CD4-positive, CD25-positive, alpha-beta regulatory T cell (primary cell): Measurements from ENCODE around the gene VWA1. TPM values are rescaled to one million over a fixed set of nuclear protein-coding genes. Genes with fewer than 3 reads are reported as not detected.
"Not testable (repeated sequence)": the region's sequence is repeated elsewhere in the genome, so short reads cannot be mapped to it uniquely, and the experiment has no call there.

Experiments
- ATAC-seq, 2 donors: fragments of 150-1000 bp; cut with Tn5 transposase; one replicate each; pipeline ENCODE4 v1.10.0; 2021; ENCODE audit warnings: low read depth in 2 of 2, moderate number of reproducible peaks in 2 of 2, moderate library complexity in 1 of 2
- DNase-seq, 3 donors: peaks; one replicate each; pipeline versions ENCODE4 v3.0.0 to v3.0.0-alpha.2; 2012 to 2022; ENCODE audit warnings: mixed read lengths in 1 of 3
- H3K27ac ChIP-seq: one replicate; pipeline ENCODE4 v1.7.0; 2013; ENCODE audit warnings: mild to moderate bottlenecking, low read length; ENCODE audit not compliant: insufficient read depth, poor library complexity, severe bottlenecking
- H3K27me3 ChIP-seq: one replicate; pipeline ENCODE4 v1.7.0; 2013; ENCODE audit warnings: low read length; ENCODE audit not compliant: control insufficient read depth, insufficient read depth
- H3K36me3 ChIP-seq: one replicate; pipeline ENCODE4 v1.7.0; 2013; ENCODE audit warnings: mild to moderate bottlenecking, low read length, moderate library complexity; ENCODE audit not compliant: control insufficient read depth, insufficient read depth
- H3K4me1 ChIP-seq: 2 replicates; pipeline ENCODE4 v1.7.0; 2013; ENCODE audit warnings: mild to moderate bottlenecking, low read length; ENCODE audit not compliant: insufficient read depth, control insufficient read depth, poor library complexity, severe bottlenecking
- H3K4me3 ChIP-seq: one replicate; pipeline ENCODE4 v1.7.0; 2013; ENCODE audit warnings: low read depth, mild to moderate bottlenecking, low read length, moderate library complexity
- H3K9me3 ChIP-seq, 2 experiments: 1 replicate in 1 of 2; 2 replicates in 1 of 2; pipeline ENCODE4 v1.7.0; 2013; ENCODE audit warnings: low read length in 2 of 2, mild to moderate bottlenecking in 1 of 2, moderate library complexity in 1 of 2; ENCODE audit not compliant: control insufficient read depth in 2 of 2
- H3K27ac Mint-ChIP-seq, 3 donors: one replicate each; pipeline ENCODE4 v1.8.0; 2020 to 2022; ENCODE audit warnings: mild to moderate bottlenecking in 3 of 3, mixed read lengths in 3 of 3, moderate library complexity in 2 of 3
- H3K27me3 Mint-ChIP-seq: one replicate; pipeline ENCODE4 v1.8.0; 2022; ENCODE audit warnings: mild to moderate bottlenecking, mixed read lengths
- H3K36me3 Mint-ChIP-seq: one replicate; pipeline ENCODE4 v1.8.0; 2020; ENCODE audit warnings: mixed read lengths
- H3K4me1 Mint-ChIP-seq, 4 donors: one replicate each; pipeline ENCODE4 v1.8.0; 2020 to 2022; ENCODE audit warnings: mixed read lengths in 4 of 4, mild to moderate bottlenecking in 1 of 4
- H3K4me3 Mint-ChIP-seq, 4 donors: one replicate each; pipeline ENCODE4 v1.8.0; 2020 to 2022; ENCODE audit warnings: mild to moderate bottlenecking in 4 of 4, mixed read lengths in 4 of 4, moderate library complexity in 3 of 4
- H3K9me3 Mint-ChIP-seq, 7 donors: one replicate each; pipeline ENCODE4 v1.8.0; 2020 to 2022; ENCODE audit warnings: mixed read lengths in 7 of 7, mild to moderate bottlenecking in 3 of 7, moderate library complexity in 2 of 7
- polyA plus RNA-seq, 4 donors: library from polyadenylated mRNA; unstranded; fragments of 300-500 nt; fragmentation: Illumina TruSeq; gene quantifications; one replicate each; pipeline ENCODE4 v1.2.3, GENCODE V29; 2021
- total RNA-seq: library from RNA; stranded (reverse); gene quantifications from one replicate; pipeline ENCODE4 v1.2.3, GENCODE V29; 2022

Gene VWA1
- total and polyA plus RNA-seq, 5 donors from 2014 or later, result not detected

GRCh38 chr1:1406821-1407635 lies 28.5 kb upstream of the VWA1 start, which contains the start of gene MRPL20:
Gene MRPL20, minus strand, starts transcription at chr1:1407293. Its CDS starts 76 bp downstream, at chr1:1407217.
- no peaks in the 10 kb centered on the region for H3K27me3 ChIP-seq
- H3K36me3 ChIP-seq, result peaks cover 23% of the 10 kb centered on the region
- H3K4me3 ChIP-seq, result peak within 1 kb of the TSS; percentile 64
- no peaks in the 10 kb centered on the region for H3K9me3 ChIP-seq
- DNase-seq (peak; percentile 95 to 97 (median 96)), ATAC-seq (peak; percentile 95 to 97)
- H3K9me3 Mint-ChIP-seq, result no peaks in the 10 kb centered on the region
- H3K4me3 Mint-ChIP-seq, result peak within 1 kb of the TSS; percentile 92 to 96 (median 95)
- no peaks in the 10 kb centered on the region for H3K27me3 Mint-ChIP-seq
- H3K27ac Mint-ChIP-seq, result peak within 1 kb of the TSS; percentile 86 to 97 (median 93)
- peaks cover 0 to 57% (median 14%) of the 10 kb centered on the region in 4 donors for H3K4me1 Mint-ChIP-seq
- peaks cover 15% of the 10 kb centered on the region for H3K36me3 Mint-ChIP-seq
- peaks cover 20% of the 10 kb centered on the region for H3K4me1 ChIP-seq
- H3K27ac ChIP-seq, result peak within 1 kb of the TSS; percentile 89

GRCh38 chr1:1407636-1408318 lies 27.7 kb upstream of the VWA1 start:
- peak overlapping the region; percentile 48 for H3K4me3 ChIP-seq
- Mint-ChIP-seq H3K4me1 (peaks cover 0 to 53% (median 14%) of the 10 kb centered on the region in 4 donors), H3K27me3 (no peaks in the 10 kb centered on the region), H3K9me3 (no peaks in the 10 kb centered on the region), H3K36me3 (peaks cover 12% of the 10 kb centered on the region), H3K4me3 (peak overlapping the region; percentile 83 to 96 (median 91)), H3K27ac (peak overlapping the region; percentile 48 to 97 (median 86))
- peak overlapping the region; percentile 89 for H3K27ac ChIP-seq
- no peaks in the 10 kb centered on the region for H3K9me3 ChIP-seq
- peaks cover 20% of the 10 kb centered on the region for H3K4me1 ChIP-seq
- no peaks in the 10 kb centered on the region for H3K27me3 ChIP-seq
- DNase-seq, result peak in 1 of 3 donors; percentile 38
- peaks cover 18% of the 10 kb centered on the region for H3K36me3 ChIP-seq
- ATAC-seq, result peak; percentile 3 to 4

GRCh38 chr1:1410238-1410637 lies 25.3 kb upstream of the VWA1 start:
- not testable (repeated sequence) for ATAC-seq, H3K36me3 ChIP-seq, H3K27me3 Mint-ChIP-seq, H3K4me3 ChIP-seq, H3K27ac Mint-ChIP-seq, H3K36me3 Mint-ChIP-seq, DNase-seq, H3K9me3 ChIP-seq, H3K27ac ChIP-seq, H3K27me3 ChIP-seq, H3K9me3 Mint-ChIP-seq
- peak overlapping the region in 1 of 4 donors; percentile 74 for H3K4me3 Mint-ChIP-seq
- H3K4me1 ChIP-seq, result peaks cover 20% of the 10 kb centered on the region
- peaks cover 0 to 42% (median 9%) of the 10 kb centered on the region in 4 donors for H3K4me1 Mint-ChIP-seq

GRCh38 chr1:1411626-1412025 lies 23.9 kb upstream of the VWA1 start:
- Histone ChIP-seq H3K27ac (no peak overlapping the region), H3K9me3 (no peaks in the 10 kb centered on the region), H3K27me3 (no peaks in the 10 kb centered on the region), H3K36me3 (no peaks in the 10 kb centered on the region), H3K4me1 (peaks cover 8% of the 10 kb centered on the region), H3K4me3 (no peak overlapping the region)
- H3K27me3 Mint-ChIP-seq, result no peaks in the 10 kb centered on the region
- peak overlapping the region in 1 of 3 donors; percentile 46 for H3K27ac Mint-ChIP-seq
- no peak for ATAC-seq
- DNase-seq, result no peak
- H3K4me3 Mint-ChIP-seq, result peak overlapping the region in 3 of 4 donors; percentile 52 to 72 (median 63)
- no peaks in the 10 kb centered on the region for H3K9me3 Mint-ChIP-seq
- no peaks in the 10 kb centered on the region for H3K36me3 Mint-ChIP-seq
- H3K4me1 Mint-ChIP-seq, result peaks cover 0 to 30% (median 7%) of the 10 kb centered on the region in 4 donors

- not testable (repeated sequence) for H3K36me3 ChIP-seq, H3K4me1 ChIP-seq, H3K36me3 Mint-ChIP-seq, DNase-seq, ATAC-seq, H3K27me3 Mint-ChIP-seq, H3K27ac ChIP-seq, H3K27me3 ChIP-seq, H3K9me3 Mint-ChIP-seq, H3K27ac Mint-ChIP-seq, H3K9me3 ChIP-seq, H3K4me3 ChIP-seq
- peaks cover 0 to 25% (median 5%) of the 10 kb centered on the region in 4 donors for H3K4me1 Mint-ChIP-seq
- peak overlapping the region in 1 of 4 donors; percentile 18 for H3K4me3 Mint-ChIP-seq
Measured at GRCh38 chr1:1412311-1412902, 23.1 kb upstream of the VWA1 start.

GRCh38 chr1:1415751-1416150 lies 19.7 kb upstream of the VWA1 start:
- Histone ChIP-seq H3K27me3 (no peaks in the 10 kb centered on the region), H3K27ac (no peak overlapping the region), H3K36me3 (no peaks in the 10 kb centered on the region), H3K4me1 (no peaks in the 10 kb centered on the region), H3K4me3 (no peak overlapping the region), H3K9me3 (no peaks in the 10 kb centered on the region)
- H3K36me3 Mint-ChIP-seq, result no peaks in the 10 kb centered on the region
- no peak overlapping the region for H3K27ac Mint-ChIP-seq
- no peak overlapping the region for H3K4me3 Mint-ChIP-seq
- H3K27me3 Mint-ChIP-seq, result peaks cover 10% of the 10 kb centered on the region
- peaks cover 0 to 5% (median under 1%) of the 10 kb centered on the region in 4 donors for H3K4me1 Mint-ChIP-seq
- DNase-seq (no peak), ATAC-seq (no peak)
- H3K9me3 Mint-ChIP-seq, result peaks cover 0 to 4% (median 0%) of the 10 kb centered on the region in 7 donors

GRCh38 chr1:1417396-1417795 lies 18.1 kb upstream of the VWA1 start:
- H3K4me3 ChIP-seq, DNase-seq, H3K27ac ChIP-seq: not testable (repeated sequence)

More at GRCh38 chr1:1417396-1417795, 18.1 kb upstream of the VWA1 start:
- not testable (repeated sequence) for H3K36me3 ChIP-seq, H3K4me1 Mint-ChIP-seq, H3K4me3 Mint-ChIP-seq, H3K27ac Mint-ChIP-seq, H3K9me3 ChIP-seq, H3K27me3 ChIP-seq, H3K36me3 Mint-ChIP-seq, H3K4me1 ChIP-seq, H3K9me3 Mint-ChIP-seq, ATAC-seq
- peaks cover 15% of the 10 kb centered on the region for H3K27me3 Mint-ChIP-seq
